ENCODE data around the gene FTO.

FTO gene

DNA sequence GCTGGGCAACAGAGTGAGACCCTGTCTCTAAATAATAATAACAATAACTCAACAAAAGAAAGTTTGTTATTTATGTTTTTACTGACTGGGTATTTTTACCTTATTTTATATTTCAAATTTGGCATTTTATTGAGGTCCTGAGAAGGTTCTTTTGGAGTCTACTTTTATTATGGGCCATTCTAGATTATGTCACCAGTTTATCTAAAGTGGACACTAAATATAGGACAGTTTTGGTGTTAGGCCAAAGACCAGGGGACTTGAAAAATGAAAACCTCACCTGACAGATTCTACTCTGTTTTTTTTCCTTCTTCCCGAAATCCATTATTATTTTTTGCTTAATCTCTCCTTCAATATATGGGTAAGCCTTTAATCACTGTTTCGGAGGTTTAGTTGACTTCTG, 8.1 kb downstream of the FTO start:
- DNase-seq: no peak

DNA sequence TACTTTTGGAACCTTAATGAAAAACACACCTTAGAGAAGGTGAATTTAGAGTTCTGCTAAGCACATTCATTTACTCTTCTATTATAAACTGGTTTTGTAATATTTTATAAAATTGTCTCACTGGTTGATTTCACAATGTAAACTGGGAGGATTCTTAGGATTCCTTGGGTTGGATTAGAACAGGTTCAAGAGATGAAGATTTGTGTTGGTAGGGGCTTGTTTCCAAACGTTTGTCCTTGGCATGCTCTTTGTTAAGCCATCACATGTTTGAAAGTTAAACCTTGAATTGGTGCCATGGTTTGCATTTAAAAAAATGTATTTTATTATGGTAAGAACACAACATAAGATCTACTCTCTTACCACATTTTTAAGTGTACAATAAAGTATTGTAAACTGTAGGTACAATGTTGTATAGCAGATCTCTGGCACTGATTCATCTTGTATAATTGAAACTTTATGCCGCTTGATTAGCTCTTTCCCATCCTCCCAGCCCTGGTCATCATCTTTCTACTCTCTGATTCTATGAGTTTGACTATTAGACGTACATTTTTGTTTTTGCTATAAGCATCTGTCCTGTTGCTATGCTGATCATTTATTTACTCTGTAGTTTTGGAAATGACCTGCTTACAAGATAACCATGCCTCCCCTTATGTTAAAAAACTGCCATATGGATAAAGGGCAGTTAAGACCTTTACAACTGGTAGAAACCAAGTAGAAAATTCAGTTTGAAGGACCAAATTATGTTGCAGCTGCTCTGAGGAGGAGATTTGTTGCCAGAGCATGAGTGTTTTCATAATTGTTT, 9.6 kb downstream of the FTO start:
- DNase-seq: no peak

DNA sequence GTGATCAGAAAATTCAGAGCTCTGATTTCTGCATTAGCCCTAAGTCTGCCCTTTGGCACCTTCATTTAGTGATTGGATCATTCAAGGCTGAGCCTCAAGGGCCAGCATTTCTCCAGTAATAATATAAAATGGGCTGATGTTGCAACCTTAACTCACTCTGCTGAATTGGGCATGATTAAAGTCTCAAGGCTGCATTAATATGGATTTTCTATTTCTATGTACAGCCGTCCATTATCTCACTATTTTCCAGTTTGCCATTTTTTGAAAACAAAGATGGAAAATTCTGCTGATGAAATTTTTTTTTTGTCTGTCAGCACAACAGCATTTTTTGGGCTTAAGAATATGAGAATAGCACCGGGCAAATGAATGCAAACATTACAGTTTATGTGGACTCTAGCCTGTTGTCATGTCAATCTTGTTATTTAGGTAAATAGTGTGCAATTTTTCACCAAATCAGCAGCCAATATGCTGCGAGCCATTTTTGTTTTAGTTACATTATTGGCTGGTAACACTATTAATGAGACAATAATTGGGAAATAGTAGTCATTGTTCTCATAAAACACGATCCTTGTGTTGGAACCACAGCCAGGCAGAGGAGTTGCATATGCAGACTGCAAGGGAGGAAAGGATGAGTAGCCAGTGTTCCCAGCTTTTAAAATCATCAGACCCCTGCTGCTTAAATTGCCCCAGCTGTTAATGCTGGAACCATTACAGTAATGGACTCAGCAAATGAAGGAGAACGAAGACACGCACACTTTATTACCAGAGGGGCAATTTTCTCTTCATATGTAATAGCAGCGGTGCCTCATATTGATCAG, 10.5 kb downstream of the FTO start:
- DNase-seq: no peak

DNA sequence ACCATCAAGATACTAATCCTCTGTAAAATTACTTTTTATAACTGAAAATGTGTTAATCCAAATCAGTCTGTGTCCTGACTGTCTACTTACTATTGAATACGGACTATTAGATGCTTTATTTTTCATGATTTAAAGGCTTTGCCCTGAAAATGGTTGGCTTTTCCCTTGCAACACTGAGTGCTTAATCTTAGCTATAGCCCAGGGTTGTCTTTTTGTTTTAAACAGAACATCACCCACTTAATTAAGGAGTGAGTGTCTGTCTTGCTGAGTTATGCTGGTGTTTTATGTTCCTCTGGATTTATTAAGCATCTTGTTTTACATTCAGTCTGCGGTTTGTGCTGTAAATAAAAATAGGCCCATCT, 11.0 kb downstream of the FTO start:
- no peak for DNase-seq

DNA sequence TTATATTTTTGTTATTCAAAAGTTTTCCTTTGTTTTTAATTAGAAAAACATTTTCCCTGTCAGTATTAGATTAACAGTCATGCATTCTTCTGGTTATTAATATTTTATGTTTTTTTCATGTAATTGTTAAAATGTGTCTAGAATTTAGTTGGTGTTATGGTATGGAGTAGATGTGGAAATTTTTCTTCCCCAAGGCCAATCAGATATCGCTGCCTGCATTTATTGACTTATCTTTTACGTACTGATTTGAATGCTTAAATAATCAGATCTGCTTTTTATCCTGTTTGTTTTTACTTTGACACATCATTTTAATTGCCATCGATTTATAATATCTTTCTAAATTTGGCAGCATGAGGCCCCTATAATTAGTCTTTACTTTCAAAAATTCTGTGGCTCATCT, 13.6 kb downstream of the FTO start:
- no peak for DNase-seq

DNA sequence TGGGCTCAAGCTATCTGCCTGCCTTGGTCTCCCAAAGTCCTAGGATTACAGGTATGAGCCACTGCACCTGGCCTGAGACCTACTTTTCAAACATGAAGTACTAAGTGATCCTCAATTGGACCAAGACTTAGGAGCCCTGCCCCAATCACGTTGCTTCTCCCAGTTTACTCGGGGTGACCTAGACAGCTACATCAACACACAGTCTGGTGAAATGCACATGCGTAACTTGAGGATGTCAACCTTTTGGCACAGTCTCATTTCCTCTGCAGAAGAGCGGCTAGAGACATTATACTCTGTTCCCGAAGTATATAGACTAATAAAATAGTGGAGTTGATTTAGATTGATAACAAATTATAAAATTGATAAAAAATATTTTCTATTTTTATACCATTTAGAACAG, 17.1 kb downstream of the FTO start:
- no peak for DNase-seq

DNA sequence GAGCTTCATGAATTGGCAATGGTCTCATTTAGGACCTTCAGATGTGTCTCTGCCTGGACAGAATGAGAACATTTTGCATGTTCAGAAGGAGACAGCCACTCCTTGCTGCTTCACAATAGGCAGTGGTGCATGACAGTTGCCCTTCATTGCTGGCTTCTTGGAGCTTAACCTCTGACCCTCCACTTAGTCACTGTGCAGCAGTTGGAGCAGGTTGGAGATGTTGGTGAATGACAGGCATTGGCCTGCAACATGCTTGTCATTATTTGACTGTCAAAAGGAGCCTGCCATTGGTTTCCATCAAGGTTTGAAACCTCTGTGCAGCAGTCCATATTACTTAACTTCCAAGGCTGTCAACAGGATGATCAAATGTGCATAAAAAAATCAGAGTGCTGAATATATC, 22.7 kb downstream of the FTO start:
- DNase-seq: no peak

DNA sequence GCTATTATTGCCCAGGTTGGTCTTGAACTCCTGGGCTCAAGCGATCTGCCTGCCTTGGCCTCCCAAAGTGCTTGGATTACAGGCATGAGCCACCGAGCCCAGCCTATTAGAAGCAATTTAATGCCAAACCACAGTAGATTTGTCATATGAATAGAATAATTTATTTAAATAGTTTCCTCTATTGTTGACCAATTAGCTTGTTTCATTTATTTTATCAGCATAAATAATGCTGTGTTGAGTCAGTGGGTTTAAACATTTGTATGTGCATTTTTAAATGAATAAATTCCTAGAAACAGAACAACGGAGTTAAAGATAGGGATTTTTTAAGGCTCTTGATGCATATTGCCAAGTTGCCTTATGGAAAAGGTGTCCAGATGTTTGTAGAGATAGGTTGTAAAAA, 26.7 kb downstream of the FTO start:
- no peak for DNase-seq

DNA sequence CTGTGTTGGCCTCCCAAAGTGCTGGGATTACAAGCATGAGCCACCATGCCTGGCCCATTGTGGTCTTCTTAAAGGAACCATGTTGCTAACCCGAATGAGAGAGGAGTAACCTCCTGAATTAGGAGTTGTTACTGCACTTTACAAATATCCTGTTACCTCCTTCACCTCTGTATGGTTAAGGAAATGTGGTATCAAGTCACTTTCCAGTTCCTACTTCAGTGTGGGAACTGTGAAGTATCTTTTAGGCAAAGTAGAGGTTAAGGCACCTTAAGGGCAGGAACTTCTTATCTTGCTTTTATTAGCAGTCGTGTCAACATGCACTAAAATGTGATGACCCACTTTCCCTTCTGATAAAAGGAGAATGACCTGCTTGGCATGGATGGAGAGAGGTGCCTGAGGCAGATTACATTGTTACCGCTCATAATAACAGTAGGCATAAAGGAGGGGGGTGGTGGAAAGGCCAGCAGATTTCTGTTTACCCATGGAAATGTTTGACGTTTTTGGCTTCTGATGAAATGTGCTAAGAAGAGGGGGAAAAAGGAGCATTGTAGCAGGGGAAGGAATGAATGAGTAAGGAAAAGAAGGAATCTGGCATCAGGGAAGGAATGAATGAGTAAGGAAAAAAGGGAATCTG, 28.5 kb downstream of the FTO start:
- peak; percentile 4 for DNase-seq

DNA sequence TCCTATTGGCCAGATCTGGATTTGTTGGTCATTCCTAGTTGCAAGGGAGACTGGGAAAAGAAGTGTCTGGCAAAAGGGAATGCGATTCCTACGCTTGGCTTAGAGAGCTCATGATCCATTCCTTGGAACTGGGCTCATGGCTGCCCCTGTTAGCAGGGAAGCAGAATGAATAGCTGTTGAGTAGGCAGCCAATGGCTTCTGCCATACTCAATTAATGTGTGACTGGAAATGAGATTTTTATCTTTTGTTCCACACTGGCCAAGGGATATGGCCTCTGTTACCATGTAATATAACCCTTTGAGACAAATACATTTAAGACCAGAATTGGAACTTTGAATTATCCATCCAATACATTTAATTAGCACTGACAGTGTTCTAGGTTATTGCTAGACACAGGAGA, 31.0 kb downstream of the FTO start:
- no peak for DNase-seq

DNA sequence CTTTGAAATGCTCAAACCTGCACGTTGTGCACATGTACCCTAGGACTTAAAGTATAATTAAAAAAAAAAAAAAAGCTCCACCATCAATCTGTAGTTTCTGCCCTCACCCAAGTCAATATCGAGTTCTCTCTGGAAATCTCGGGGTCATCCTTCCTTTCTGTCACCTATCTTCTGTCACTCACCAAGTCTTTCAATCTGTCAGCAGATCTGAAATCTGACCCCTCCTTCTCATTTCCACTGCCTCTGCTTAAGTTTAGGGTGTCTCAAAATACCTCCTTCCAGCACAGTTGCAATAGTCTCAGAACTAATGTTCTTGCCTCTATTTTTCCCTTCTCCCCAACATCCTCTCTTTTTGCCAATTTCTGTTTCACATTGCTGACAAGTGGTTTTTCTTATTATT, 32.3 kb downstream of the FTO start:
- DNase-seq: no peak

DNA sequence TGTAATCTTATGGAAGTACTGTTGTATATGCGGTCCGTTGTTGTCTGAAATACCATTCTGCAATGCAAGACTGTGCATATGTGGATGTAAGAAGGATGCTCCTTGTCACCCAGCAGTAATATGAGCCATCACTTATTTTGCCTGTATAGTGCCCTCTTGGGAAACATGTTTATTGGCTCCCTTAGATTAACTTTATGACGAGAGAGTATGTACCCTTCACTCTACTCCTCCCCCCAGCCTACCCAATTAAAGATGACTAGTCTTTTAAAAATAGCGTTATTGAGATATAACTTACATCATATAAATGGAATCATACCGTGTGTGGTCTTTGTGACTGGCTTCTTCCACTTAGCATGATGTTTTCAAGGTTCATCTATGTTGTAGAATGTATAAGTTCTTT, 33.6 kb downstream of the FTO start:
- DNase-seq: no peak

DNA sequence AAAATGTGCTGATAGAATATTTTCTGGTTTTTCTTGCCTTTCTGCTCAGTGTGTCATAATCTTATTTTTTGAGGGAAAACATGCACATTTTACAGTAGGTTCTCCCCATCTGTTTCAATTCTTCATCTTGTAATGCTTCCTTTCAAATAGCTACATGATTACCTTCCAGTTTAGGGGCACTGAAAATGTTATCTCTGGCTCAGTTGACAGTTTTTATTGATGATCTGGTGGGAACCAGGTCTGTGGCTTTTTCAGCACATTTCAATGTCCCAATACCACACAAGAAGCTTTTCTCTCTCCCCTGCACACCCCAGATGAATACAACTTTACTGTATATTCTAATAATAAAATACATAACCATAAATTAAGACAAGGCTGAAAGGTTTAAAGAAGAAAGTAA, 36.5 kb downstream of the FTO start:
- no peak for DNase-seq

DNA sequence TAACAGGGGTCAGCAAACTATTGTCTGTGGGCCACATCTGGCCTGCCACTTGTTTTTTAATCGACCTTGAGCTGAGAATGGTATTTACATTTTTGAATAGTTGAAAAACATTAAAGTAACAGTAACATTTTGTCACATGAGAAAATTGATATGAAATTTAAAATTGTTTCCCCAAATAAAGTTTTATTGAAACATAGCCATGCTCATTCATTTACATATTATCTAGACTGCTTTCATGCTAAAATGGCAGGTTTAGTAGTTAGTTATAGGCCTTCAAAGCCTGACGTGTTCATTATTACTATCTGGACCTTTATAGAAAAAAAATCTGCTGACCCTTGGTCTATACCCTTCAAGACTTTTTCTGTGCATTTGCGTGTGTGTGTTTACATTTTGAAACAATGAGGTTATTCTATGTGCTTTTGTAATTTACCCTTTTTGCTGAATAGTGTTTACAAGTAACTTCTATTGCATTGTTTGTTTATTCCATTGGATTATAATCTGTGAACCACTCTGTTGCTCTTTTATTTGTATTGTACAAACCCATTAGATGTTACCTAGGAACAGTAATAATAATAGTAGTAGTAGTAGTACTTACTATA, 37.1 kb downstream of the FTO start:
- no peak for DNase-seq

DNA sequence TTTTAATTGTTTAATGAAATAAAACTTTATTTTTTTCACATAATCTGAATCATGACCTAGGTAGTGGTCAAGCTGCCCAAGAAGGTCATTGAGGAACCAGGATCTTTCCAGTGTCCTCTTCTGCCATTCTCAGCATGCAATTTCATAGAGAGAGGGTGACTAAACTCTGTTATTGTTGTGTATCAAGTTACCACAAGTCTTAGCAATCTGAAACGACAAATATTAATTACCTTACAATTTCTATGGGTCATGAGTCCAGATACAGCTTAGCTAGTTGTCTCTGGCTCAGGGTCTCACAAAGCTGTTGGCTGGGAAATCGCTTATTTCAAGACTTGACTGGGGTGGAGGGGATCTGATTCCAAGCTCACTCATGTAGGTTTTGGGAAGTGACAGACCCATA, 37.6 kb downstream of the FTO start:
- no peak for DNase-seq

DNA sequence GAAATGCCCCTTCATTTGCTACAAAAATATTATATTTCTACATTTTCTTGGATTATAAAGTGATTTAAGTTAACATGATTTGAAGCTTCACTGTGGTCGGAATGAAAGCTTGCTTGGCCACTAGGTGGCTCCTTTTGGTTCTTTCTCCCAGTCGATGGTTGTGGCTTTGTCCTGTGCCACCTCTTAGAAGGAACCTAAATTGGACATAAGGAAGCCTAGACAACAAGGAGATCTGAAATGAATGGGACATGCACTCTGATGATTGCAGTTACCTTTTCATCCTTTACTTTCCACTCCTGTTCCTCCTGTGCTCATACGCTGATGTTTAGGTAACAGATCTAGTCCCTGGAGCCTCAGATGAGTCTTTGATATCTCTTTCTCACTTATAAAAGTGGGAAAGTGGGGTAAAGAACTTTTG, 39.2 kb downstream of the FTO start:
- DNase-seq: no peak

DNA sequence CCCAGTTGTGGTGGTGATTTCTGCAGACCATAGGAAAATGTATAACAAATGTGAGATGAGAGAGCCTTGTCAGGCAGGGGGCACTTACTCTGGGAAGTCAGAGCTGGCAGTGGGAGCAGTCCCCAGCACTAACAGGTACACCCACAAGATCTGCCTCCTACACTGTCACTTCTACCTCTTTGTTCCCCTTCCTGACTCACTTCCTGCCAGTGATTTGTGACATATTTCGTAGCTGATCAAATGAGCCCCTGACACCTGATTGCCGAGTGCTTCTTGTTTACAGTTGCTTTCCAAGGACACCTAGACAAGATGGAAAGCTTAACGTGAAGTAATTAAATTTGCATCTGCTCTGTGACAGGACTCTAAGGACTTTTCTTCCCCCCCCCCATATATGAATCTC, 40.5 kb downstream of the FTO start:
- DNase-seq: no peak

DNA sequence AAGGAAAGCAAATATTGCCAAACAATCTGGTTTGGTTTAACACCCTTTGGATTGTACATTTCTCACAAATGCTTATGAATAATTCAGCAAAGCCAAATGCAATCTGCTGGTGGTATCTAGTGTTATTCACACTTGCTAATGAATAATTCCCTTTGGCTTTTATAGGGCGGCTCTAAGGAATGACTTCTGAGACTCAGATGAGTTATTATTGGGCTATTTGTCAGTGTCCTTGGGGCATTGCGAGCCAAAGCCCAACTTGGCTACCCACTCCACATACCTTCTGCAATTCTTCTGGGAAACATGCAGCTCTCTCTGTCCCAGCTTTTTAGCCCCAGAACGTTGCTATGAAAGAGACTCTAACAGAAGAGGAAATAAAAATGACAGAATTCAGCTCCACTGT, 41.1 kb downstream of the FTO start:
- no peak for DNase-seq

DNA sequence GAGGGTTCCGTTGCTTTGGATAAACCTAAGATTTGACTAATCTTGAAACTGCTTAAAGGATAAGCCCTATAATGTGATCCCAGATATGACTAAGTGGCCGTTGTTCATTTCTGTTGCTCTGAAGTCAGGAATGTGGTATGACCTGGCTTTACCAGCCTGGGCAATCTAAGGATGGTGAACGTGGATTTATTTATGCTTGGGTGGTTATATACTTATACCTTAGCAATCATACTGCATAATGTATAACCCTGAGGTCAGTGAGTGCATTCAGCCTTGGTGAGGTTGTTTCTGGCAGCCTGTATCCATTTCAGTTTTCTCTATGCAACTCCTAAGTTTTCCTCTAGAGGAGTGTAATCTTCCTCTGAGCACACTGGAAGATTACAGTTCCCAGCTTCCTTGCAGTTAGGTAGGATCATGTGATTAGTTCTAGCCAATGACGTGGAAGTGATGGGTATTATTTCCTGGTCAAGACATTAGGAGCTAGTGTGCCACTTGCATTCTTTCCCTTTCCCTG, 41.9 kb downstream of the FTO start:
- no peak for DNase-seq

DNA sequence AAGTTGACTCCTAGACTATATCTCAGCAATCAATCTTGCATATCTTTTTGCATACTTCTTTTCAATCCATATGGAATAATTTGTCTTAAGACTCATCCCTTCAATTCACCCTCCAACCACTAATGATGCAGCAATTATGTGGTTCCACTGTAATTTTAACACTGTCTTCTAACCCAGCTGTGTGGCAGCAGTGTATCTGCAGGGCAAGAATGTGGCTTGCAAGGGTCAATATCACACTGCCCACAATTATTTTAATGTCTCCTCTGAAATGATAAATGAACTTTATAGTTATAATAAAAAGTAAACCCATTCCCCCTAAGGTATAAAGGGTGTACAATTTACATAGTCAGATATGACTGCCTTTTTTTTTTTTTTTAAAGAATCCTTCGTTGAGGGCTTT, 48.6 kb downstream of the FTO start:
- DNase-seq: no peak

DNA sequence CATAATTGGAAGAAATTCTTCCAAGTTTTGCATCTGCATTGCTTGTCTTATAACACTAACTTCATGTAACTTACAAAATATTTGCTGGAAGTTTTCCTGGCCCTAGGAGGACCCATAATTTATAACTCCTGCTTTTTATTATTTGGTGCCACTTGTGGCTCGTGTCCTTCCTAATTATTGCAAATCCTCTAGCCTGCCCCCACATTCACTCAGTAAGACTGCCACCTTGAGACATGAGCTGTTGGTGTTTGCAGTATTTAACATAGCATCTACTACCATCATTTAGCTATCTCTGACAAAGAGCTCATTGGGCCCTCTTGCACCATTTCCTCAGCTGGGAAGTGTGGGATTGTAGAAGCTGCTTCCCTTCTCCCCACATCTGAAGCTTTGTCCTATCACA, 49.5 kb downstream of the FTO start:
- DNase-seq: no peak

DNA sequence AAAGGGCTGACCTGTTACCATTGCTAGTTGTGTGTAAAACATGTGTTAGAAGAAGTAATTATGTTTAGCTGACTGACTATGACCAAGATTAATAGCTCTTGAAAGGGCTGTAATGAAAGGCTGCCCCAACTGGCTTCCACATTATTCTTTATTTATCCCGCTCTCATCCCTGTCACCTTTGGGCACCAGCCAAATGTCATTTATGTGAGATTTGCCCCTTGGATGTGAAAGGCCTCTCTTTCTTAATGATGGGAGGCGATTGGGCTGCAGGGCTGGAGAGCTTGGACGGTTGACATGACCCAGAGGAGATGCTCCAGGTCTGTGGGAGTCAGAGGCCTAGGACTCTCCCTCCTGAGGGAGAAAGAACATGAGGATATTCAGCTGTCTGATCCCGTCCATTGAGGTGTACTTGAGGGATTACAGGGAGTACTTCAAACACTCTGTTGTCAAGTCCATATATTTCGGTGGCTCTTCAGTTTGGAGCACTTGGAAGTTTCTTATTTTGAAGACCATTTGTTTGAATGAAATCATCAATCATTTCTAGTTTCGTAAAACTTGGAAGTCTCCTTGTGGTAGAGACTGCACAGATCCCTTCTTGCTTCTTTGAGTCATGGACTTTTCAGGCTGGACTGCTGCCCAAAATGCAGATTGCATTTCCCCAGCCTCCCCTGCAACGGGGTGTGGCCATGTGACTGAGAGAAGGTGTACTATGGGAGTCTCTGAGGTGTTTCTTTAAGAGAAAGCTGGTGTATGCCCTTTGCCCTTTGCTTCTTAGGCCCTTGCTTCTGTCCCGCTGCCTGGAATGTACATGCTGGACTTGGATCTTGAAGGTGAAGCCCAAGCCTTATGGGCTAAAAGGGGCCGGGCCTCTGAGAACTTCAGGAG, 51.3 kb downstream of the FTO start:
- peak; percentile 52 for DNase-seq

All from NCI-H2029 (cell line).